Activated CD8-positive, alpha-beta T cell treated with anti-CD3 and anti-CD28 coated beads for 36 hours (primary cell): ENCODE measurements around the gene SLC26A9. TPM values are rescaled to one million over a fixed set of nuclear protein-coding genes. Genes with fewer than 3 reads are reported as not detected.

Experiments used
- ATAC-seq: fragments of 200-7000 bp; cut with Tn5 transposase; one replicate; pipeline ENCODE4 v1.10.0; 2021; ENCODE audit warnings: mild to moderate bottlenecking, moderate library complexity
- CTCF ChIA-PET: fragments of 350-600 bp; sonication (Branson Sonifier 250); formaldehyde crosslinking; loops from one replicate; lab custom pipeline; 2021; ENCODE audit warnings: antibody characterized with exemption; lab: Charles Lee
- POLR2A ChIA-PET: fragments of 350-600 bp; sonication (Branson Sonifier 250); formaldehyde crosslinking; loops from one replicate; lab custom pipeline; 2021; ENCODE audit warnings: antibody characterized with exemption; lab: Charles Lee
- DNase-seq: peaks from one replicate; pipeline ENCODE4 v3.0.0-alpha.2; 2020
- H3K27ac Mint-ChIP-seq: one replicate; pipeline ENCODE4 v1.8.0; 2021; ENCODE audit warnings: mild to moderate bottlenecking, mixed read lengths
- H3K27me3 Mint-ChIP-seq: one replicate; pipeline ENCODE4 v1.8.0; 2021; ENCODE audit warnings: mixed read lengths
- H3K36me3 Mint-ChIP-seq: one replicate; pipeline ENCODE4 v1.8.0; 2021; ENCODE audit warnings: low read depth, mixed read lengths
- H3K4me1 Mint-ChIP-seq: one replicate; pipeline ENCODE4 v1.8.0; 2021; ENCODE audit warnings: low read depth, mixed read lengths
- H3K4me3 Mint-ChIP-seq: one replicate; pipeline ENCODE4 v1.8.0; 2021; ENCODE audit warnings: mild to moderate bottlenecking, moderate library complexity, mixed read lengths
- H3K9me3 Mint-ChIP-seq: one replicate; pipeline ENCODE4 v1.8.0; 2021; ENCODE audit warnings: mixed read lengths
- intact Hi-C: fragments of 100-400 bp; cut with micrococcal nuclease; formaldehyde crosslinking; loops from one replicate; pipeline ENCODE4 v1.10.0; 2022
- total RNA-seq, 2 experiments: library from RNA; stranded (reverse); gene quantifications; one replicate each; pipeline ENCODE4 v1.2.3, GENCODE V29; 2021
- TF ChIP-seq, protein P1 (sequence below): fragments of 200-600 bp; IDR thresholded peaks from one replicate; pipeline ENCODE4 v1.8.0; 2022; ENCODE audit warnings: antibody characterized with exemption, mild to moderate bottlenecking

SLC26A9 gene
- total RNA-seq, 2 experiments from 2014 or later, result not detected

DNA sequence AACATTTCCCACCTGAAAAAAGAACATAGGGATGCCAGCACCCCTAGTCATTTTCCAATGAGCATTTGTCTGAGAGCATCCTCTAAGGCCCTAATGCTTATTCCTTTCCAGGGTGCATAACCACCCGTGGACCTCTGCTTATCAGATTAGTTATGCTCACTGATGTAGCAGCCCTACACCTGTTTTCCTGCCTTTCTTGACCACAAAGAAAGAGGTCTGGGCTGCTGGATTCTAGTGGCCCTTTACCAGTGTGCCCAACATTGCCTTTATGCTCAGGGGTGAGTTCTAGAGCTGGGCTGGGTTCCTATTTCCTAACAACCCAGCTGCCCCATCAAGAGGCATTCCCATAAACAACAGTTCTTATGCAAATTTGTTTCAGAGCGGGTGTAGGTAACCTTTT, 73.0 kb downstream of the SLC26A9 start:
- DNase-seq (no peak), ATAC-seq (no peak)
- H3K27me3 Mint-ChIP-seq, result no peaks in the 10 kb centered on the region
- no peaks in the 10 kb centered on the region for H3K36me3 Mint-ChIP-seq
- H3K4me1 Mint-ChIP-seq, result no peaks in the 10 kb centered on the region
- no peak overlapping the region for H3K4me3 Mint-ChIP-seq
- H3K9me3 Mint-ChIP-seq, result no peaks in the 10 kb centered on the region
- intact Hi-C loops, result no loop called here
- ChIA-PET CTCF (no interaction called here), POLR2A (no interaction called here)
- TF ChIP-seq, protein P1, sequence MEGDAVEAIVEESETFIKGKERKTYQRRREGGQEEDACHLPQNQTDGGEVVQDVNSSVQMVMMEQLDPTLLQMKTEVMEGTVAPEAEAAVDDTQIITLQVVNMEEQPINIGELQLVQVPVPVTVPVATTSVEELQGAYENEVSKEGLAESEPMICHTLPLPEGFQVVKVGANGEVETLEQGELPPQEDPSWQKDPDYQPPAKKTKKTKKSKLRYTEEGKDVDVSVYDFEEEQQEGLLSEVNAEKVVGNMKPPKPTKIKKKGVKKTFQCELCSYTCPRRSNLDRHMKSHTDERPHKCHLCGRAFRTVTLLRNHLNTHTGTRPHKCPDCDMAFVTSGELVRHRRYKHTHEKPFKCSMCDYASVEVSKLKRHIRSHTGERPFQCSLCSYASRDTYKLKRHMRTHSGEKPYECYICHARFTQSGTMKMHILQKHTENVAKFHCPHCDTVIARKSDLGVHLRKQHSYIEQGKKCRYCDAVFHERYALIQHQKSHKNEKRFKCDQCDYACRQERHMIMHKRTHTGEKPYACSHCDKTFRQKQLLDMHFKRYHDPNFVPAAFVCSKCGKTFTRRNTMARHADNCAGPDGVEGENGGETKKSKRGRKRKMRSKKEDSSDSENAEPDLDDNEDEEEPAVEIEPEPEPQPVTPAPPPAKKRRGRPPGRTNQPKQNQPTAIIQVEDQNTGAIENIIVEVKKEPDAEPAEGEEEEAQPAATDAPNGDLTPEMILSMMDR, result no peak
- no peak overlapping the region for H3K27ac Mint-ChIP-seq

Other genes starting within 250 kb of the SLC26A9 start
- gene NUCKS1, start 193.3 kb downstream of the SLC26A9 start, total RNA-seq, result 100 to 1,000 TPM; 145 to 177 TPM
- 10 to 100 TPM; 20.1 to 22.5 TPM for gene RAB29, start 168.0 kb downstream of the SLC26A9 start, total RNA-seq
- gene SLC41A1, start 130.3 kb downstream of the SLC26A9 start, total RNA-seq, result 10 to 100 TPM; 33.6 to 35.3 TPM
- under 1 TPM; 0.22 to 0.29 TPM for gene PM20D1, start 93.3 kb downstream of the SLC26A9 start, total RNA-seq
- not detected for gene RAB7B, start 59.9 kb upstream of the SLC26A9 start, total RNA-seq
- gene CTSE, start 80.4 kb upstream of the SLC26A9 start, total RNA-seq, result not detected
- not detected for gene RHEX, start 109.7 kb upstream of the SLC26A9 start, total RNA-seq
- not detected for gene AVPR1B, start 173.9 kb upstream of the SLC26A9 start, total RNA-seq